SU-DHL-6 (cell line): ENCODE results near the gene GPR152.

Source experiments
- H2AFZ ChIP-seq: fragments of 200-600 bp; sonication (generic); 2 replicates; pipeline ENCODE4 v1.6.1; 2014; ENCODE audit warnings: low read depth, mild to moderate bottlenecking, moderate library complexity, mixed read lengths, antibody characterized with exemption, low read length; ENCODE audit not compliant: severe bottlenecking
- H3F3A ChIP-seq: fragments of 200-600 bp; shearing (Covaris generic); 2 replicates; pipeline ENCODE4 v1.6.0; 2016; ENCODE audit warnings: antibody characterized with exemption, mild to moderate bottlenecking; ENCODE audit not compliant: insufficient read depth
- H3K27ac ChIP-seq: fragments of 200-600 bp; sonication (generic); 2 replicates; pipeline ENCODE4 v1.5.1; 2016; ENCODE audit warnings: low read depth, mild to moderate bottlenecking, low read length, moderate library complexity, mixed read lengths
- H3K27me3 ChIP-seq: fragments of 200-600 bp; sonication (generic), shearing (Covaris generic); 2 replicates; pipeline ENCODE4 v1.6.0; 2014; ENCODE audit warnings: mild to moderate bottlenecking, low read length
- H3K36me3 ChIP-seq: fragments of 200-600 bp; sonication (generic); 2 replicates; pipeline ENCODE4 v1.6.1; 2014; ENCODE audit warnings: mild to moderate bottlenecking, low read length, mixed read lengths
- H3K4me2 ChIP-seq: fragments of 300-600, 200-600 bp; shearing (Covaris generic), sonication (generic); 2 replicates; pipeline ENCODE4 v1.6.0; 2014; ENCODE audit warnings: low read length, low read depth, mild to moderate bottlenecking; ENCODE audit not compliant: poor library complexity, severe bottlenecking
- H3K4me3 ChIP-seq: fragments of 200-600 bp; sonication (generic); 2 replicates; pipeline ENCODE4 v1.5.1; 2014; ENCODE audit warnings: antibody characterized with exemption, low read length, mild to moderate bottlenecking, mixed read lengths; ENCODE audit not compliant: insufficient read depth, poor library complexity, severe bottlenecking
- H3K79me2 ChIP-seq: fragments of 200-600 bp; sonication (generic); 2 replicates; pipeline ENCODE4 v1.6.1; 2014; ENCODE audit warnings: mild to moderate bottlenecking, low read length, moderate library complexity; ENCODE audit not compliant: insufficient read depth
- H3K9ac ChIP-seq: fragments of 200-600 bp; sonication (generic); 2 replicates; pipeline ENCODE4 v1.7.0; 2014; ENCODE audit warnings: mild to moderate bottlenecking, low read length
- H3K9me2 ChIP-seq: fragments of 200-600 bp; sonication (generic); replicated peaks from 2 replicates; pipeline ENCODE4 v1.6.1; 2014; ENCODE audit warnings: low read length; ENCODE audit not compliant: insufficient read depth
- H3K9me3 ChIP-seq: fragments of 200-600 bp; sonication (generic); 2 replicates; pipeline ENCODE4 v1.6.1; 2014; ENCODE audit warnings: low read length, mixed read lengths; ENCODE audit not compliant: insufficient read depth
- H4K20me1 ChIP-seq: fragments of 200-600 bp; sonication (generic); 2 replicates; pipeline ENCODE4 v1.6.1; 2014; ENCODE audit warnings: low read depth, mild to moderate bottlenecking, antibody characterized with exemption, low read length, moderate library complexity, mixed read lengths
- EZH2phosphoT487 ChIP-seq: fragments of 200-600 bp; sonication (generic), shearing (Covaris generic); conservative IDR thresholded peaks from 2 replicates; pipeline ENCODE4 v1.6.1; 2018; ENCODE audit warnings: mild to moderate bottlenecking, antibody characterized with exemption, low read length, moderate library complexity, mixed read lengths
- TF ChIP-seq, protein P1 (sequence below): fragments of 200-600 bp; sonication (generic); IDR thresholded peaks from one replicate; pipeline ENCODE4 v1.5.1; 2017; ENCODE audit warnings: antibody characterized with exemption, mild to moderate bottlenecking, low read length, moderate library complexity; ENCODE audit not compliant: insufficient read depth, poor library complexity, severe bottlenecking

GPR152 gene

DNA sequence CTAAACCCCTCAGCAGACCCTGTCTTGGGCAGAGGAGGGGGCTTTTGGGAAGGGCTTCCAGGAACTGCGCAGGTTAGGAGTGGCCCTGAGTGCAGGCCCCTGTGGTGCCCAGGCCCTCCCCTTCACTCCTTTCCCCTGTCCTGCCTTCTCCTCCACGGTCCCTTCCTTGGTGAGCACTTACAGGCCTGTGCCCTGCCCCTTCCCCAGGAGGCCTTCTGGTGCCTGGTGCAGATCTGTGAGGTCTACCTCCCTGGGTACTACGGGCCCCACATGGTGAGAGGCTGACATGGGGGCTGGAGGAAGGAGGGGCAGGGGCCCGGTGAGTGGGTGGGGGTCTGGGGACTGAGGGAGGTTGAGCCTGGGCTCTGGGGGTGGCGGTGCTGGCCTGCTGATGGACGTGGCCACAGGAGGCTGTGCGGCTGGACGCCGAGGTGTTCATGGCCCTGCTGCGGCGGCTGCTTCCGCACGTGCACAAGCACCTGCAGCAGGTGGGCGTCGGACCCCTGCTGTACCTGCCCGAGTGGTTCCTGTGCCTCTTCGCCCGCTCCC is 46.0 kb downstream of the GPR152 start:
- Histone ChIP-seq H3K9me3 (no peaks in the 10 kb centered on the region), H3K27ac (peak overlapping the region; percentile 88), H3F3A (peaks cover 50% of the 10 kb centered on the region), H3K9ac (no peak overlapping the region), H3K79me2 (peaks cover under 1% of the 10 kb centered on the region), H3K9me2 (no peaks in the 10 kb centered on the region), H4K20me1 (no peaks in the 10 kb centered on the region), H3K36me3 (no peaks in the 10 kb centered on the region), H3K4me3 (no peak overlapping the region), H2AFZ (no peak overlapping the region), H3K4me2 (peak overlapping the region; percentile 83), H3K27me3 (no peaks in the 10 kb centered on the region)
- TF ChIP-seq EZH2phosphoT487, result no peak
- TF ChIP-seq, protein P1, sequence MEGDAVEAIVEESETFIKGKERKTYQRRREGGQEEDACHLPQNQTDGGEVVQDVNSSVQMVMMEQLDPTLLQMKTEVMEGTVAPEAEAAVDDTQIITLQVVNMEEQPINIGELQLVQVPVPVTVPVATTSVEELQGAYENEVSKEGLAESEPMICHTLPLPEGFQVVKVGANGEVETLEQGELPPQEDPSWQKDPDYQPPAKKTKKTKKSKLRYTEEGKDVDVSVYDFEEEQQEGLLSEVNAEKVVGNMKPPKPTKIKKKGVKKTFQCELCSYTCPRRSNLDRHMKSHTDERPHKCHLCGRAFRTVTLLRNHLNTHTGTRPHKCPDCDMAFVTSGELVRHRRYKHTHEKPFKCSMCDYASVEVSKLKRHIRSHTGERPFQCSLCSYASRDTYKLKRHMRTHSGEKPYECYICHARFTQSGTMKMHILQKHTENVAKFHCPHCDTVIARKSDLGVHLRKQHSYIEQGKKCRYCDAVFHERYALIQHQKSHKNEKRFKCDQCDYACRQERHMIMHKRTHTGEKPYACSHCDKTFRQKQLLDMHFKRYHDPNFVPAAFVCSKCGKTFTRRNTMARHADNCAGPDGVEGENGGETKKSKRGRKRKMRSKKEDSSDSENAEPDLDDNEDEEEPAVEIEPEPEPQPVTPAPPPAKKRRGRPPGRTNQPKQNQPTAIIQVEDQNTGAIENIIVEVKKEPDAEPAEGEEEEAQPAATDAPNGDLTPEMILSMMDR, result no peak

DNA sequence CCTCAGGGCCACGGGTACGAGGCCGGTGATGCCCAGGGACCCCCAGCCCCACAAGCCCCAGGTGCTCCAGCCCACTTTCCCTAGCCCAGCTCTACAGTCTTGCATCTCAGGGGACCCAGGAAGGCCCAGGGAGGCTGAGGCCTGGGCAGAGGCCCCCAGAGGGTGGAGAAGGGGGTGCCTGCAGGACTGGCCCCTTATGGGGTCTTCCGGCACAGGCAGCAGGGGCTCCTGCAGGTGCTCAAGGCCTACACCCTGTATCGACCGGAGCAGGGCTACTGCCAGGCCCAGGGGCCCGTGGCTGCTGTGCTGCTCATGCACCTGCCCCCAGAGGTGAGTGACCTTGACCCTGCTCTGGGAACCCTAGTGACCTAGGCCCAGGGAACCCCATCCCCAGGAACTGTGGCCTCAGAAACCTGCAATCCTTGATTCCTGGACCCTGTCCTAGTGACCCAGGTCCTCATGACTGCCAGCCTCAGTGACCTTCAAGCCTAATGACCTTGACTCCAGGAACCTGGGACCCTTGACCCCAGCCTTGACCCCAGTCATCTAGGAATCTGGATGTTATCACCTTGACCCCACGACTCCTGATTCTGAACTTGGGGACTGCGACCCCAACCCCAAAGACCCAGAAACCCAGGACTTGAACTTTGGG is 46.7 kb downstream of the GPR152 start:
- H3K4me3 ChIP-seq, result no peak overlapping the region
- H3K27ac ChIP-seq, result peak overlapping the region; percentile 87
- H3K4me2 ChIP-seq, result peak overlapping the region; percentile 83

DNA sequence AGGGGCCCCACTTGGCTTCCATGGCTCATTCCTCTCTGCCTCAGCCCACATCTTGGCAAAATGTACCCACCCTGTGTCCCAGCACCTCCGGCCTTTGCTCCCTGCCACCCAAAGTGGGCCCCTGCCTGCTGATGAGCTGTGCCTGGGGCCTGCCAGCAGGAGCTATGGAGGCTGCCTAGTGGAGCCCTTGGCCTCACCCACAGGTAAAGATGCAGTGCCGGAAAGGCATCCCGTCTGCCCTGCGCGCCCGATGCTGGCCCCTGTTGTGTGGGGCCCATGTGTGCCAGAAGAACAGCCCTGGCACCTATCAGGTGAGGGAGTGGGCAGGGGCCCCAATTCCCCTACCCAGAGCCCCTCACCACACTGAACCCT is 47.3 kb downstream of the GPR152 start:
- H3K9me2 ChIP-seq, result no peaks in the 10 kb centered on the region
- no peaks in the 10 kb centered on the region for H4K20me1 ChIP-seq
- peak overlapping the region; percentile 79 for H3K9ac ChIP-seq
- peaks cover 13% of the 10 kb centered on the region for H3K79me2 ChIP-seq
- no peaks in the 10 kb centered on the region for H3K27me3 ChIP-seq
- H2AFZ ChIP-seq, result no peak overlapping the region
- no peaks in the 10 kb centered on the region for H3K36me3 ChIP-seq
- H3K4me2 ChIP-seq, result peak overlapping the region; percentile 83
- H3K27ac ChIP-seq, result peak overlapping the region; percentile 87
- no peaks in the 10 kb centered on the region for H3K9me3 ChIP-seq
- peaks cover 55% of the 10 kb centered on the region for H3F3A ChIP-seq
- peak overlapping the region; percentile 63 for H3K4me3 ChIP-seq
- TF ChIP-seq, protein P1, result no peak
- no peak for TF ChIP-seq EZH2phosphoT487

More for the DNA sequence above, 46.7 kb downstream of the GPR152 start:
- Histone ChIP-seq H3K79me2 (peaks cover 7% of the 10 kb centered on the region), H3K9me2 (no peaks in the 10 kb centered on the region), H2AFZ (no peak overlapping the region), H3K27me3 (no peaks in the 10 kb centered on the region), H3K9me3 (no peaks in the 10 kb centered on the region), H3K9ac (peak overlapping the region; percentile 79; the same call in 1 of the 2 replicates), H3F3A (peaks cover 50% of the 10 kb centered on the region), H3K36me3 (no peaks in the 10 kb centered on the region), H4K20me1 (no peaks in the 10 kb centered on the region)
- TF ChIP-seq, protein P1, result no peak
- no peak for TF ChIP-seq EZH2phosphoT487
